Heart left ventricle (tissue), 16 donors: ENCODE measurements around the gene LYPD6B. TPM values are rescaled to one million over a fixed set of nuclear protein-coding genes. Genes with fewer than 3 reads are reported as not detected.
"Not testable (repeated sequence)": the region's sequence is repeated elsewhere in the genome, so short reads cannot be mapped to it uniquely, and the experiment has no call there.

ENCODE experiments used
- ATAC-seq, 4 donors: fragments of 200-7000 bp; cut with Tn5 transposase; one replicate each; pipeline ENCODE4 v1.9.1; 2020 to 2022; ENCODE audit warnings: moderate library complexity in 4 of 4, mild to moderate bottlenecking in 3 of 4, moderate number of reproducible peaks in 1 of 4
- DNase-seq, 5 donors: peaks; one replicate each; pipeline ENCODE4 v3.0.0-alpha.2; 2020
- H3K27ac ChIP-seq, 12 donors: fragments of 200-600 bp; sonication (generic) in 4 of 12; one replicate each; pipeline versions ENCODE4 v1.5.0 to v1.8.0; 2016 to 2022; ENCODE audit warnings: mild to moderate bottlenecking in 2 of 12
- H3K27me3 ChIP-seq, 9 donors: fragments of 200-600 bp; sonication (generic) in 2 of 9; one replicate each; pipeline versions ENCODE4 v1.5.1 to v1.8.0; 2016 to 2022; ENCODE audit warnings: mild to moderate bottlenecking in 3 of 9
- H3K36me3 ChIP-seq, 9 donors: fragments of 200-600 bp; sonication (generic) in 2 of 9; one replicate each; pipeline versions ENCODE4 v1.5.0 to v1.8.0; 2018 to 2022; ENCODE audit warnings: mild to moderate bottlenecking in 2 of 9
- H3K4me1 ChIP-seq, 12 donors: fragments of 200-600 bp; sonication (generic) in 4 of 12; one replicate each; pipeline versions ENCODE4 v1.5.0 to v1.8.0; 2016 to 2022; ENCODE audit warnings: mild to moderate bottlenecking in 3 of 12
- H3K4me3 ChIP-seq, 12 donors: fragments of 200-600 bp; sonication (generic) in 4 of 12; one replicate each; pipeline versions ENCODE4 v1.5.0 to v1.8.0; 2017 to 2022; ENCODE audit warnings: mild to moderate bottlenecking in 9 of 12, moderate library complexity in 4 of 12
- H3K9me3 ChIP-seq, 12 donors: fragments of 200-600 bp; sonication (generic) in 4 of 12; one replicate each; pipeline versions ENCODE4 v1.5.0 to v1.8.0; 2016 to 2022; ENCODE audit warnings: mild to moderate bottlenecking in 1 of 12
- CTCF ChIP-seq, 12 donors: fragments of 200-600 bp; sonication (generic) in 4 of 12; IDR thresholded peaks; one replicate each; pipeline versions ENCODE4 v1.5.0 to v1.8.0; 2018 to 2022; ENCODE audit warnings: antibody characterized with exemption in 12 of 12, mild to moderate bottlenecking in 5 of 12
- POLR2A ChIP-seq, 2 donors: fragments of 450-650 bp; IDR thresholded peaks; one replicate each; pipeline ENCODE4 v1.6.1; 2017; ENCODE audit warnings: antibody characterized with exemption in 2 of 2, mild to moderate bottlenecking in 2 of 2, moderate library complexity in 2 of 2
- WGBS, 4 donors: extraction: QIAGEN DNeasy Blood & Tissue Kit in 2 of 4; methylation state at CpG; one replicate each; pipeline versions ENCODE4 v1.1.5 to v1.1.7; 2013 to 2018; 5-methylcytosine and 5-hydroxymethylcytosine counted together
- intact Hi-C, 10 donors: fragments of 100-400 bp; cut with DNase I; formaldehyde crosslinking; loops; one replicate each; pipeline versions ENCODE4 v1.11.1 to v1.14.2; 2022
- polyA plus RNA-seq, 2 donors: library from polyadenylated mRNA; stranded (reverse); fragments of 200-250 nt; gene quantifications; one replicate each; pipeline ENCODE4 v1.2.3, GENCODE V29; 2013
- total RNA-seq, 9 donors: library from RNA; depleted of rRNA in 2 of 9; stranded (reverse); fragments of >200 nt in 2 of 9; fragmentation: NEBNext Ultra II Directional in 3 of 9; extraction: Animal tissue kit (Norgen Biotek cat#: 25700) in 3 of 9; gene quantifications; one replicate each; pipeline versions ENCODE4 v1.1.0 to v1.2.4, GENCODE V29; 2016 to 2023
- donor health status: ischemic (EF 13 %, LVEDD 7.1; RV severe dilation, severe dysfunction).
- donor health status: healthy with polysubstance abuse.
- donor health status: DM: no; HTN: yes; CAD: no.
- donor health status: DM: no; HTN: no; CAD: no.
- donor health status: ischemic (EF 25% LVEDD 6.9; RV normal size, moderate dysfunction).
- donor health status: ischemic (EF 25% LVEDD 5.7; RV mildly dilated, moderate dysfunction).
- donor health status: healthy.
- donor health status: DM: yes; HTN: yes; CAD: no.
- donor health status: ischemic (EF 35%, LVEDD 5.7; RV mildly dilated, moderate dysfunction).
- donor health status: nonischemic (EF 11% LVEDD 7.7; RV severe dilation, severe dysfunction).
- donor health status: DM: yes; HTN: yes; CAD: no.
- donor health status: PGD.
- donor health status: ischemic (EF 29% LVEDD 5.4; RV normal size, mild dysfunction).
- donor health status: nonischemic (EF 23%, LVEDD 6.1; RV moderate dilation, normal function).

Gene LYPD6B
- total and polyA plus RNA-seq, 11 donors, result not detected

- 53 to 62% (median 56%) methylated on average over 3 of the region's 3 CpGs for WGBS, 4 donors
- DNase-seq, result no peak
- TF ChIP-seq CTCF (IDR thresholded peaks at IDR 0.05), result no peak
- TF ChIP-seq POLR2A (IDR thresholded peaks at IDR 0.05), result no peak
- intact Hi-C loops, result no loop called here
- H3K36me3 ChIP-seq, result no peaks in the 10 kb centered on the region
- no peaks in the 10 kb centered on the region for H3K27me3 ChIP-seq
- peaks cover 0 to under 1% (median 0%) of the 10 kb centered on the region in 12 donors for H3K9me3 ChIP-seq
- H3K27ac ChIP-seq, result no peak overlapping the region
- no peak for ATAC-seq
- H3K4me3 ChIP-seq, result no peak overlapping the region
- H3K4me1 ChIP-seq, result no peaks in the 10 kb centered on the region
These were observed 207.7 kb downstream of the LYPD6B start for GRCh38 chr2:149246186-149246585.

DNA sequence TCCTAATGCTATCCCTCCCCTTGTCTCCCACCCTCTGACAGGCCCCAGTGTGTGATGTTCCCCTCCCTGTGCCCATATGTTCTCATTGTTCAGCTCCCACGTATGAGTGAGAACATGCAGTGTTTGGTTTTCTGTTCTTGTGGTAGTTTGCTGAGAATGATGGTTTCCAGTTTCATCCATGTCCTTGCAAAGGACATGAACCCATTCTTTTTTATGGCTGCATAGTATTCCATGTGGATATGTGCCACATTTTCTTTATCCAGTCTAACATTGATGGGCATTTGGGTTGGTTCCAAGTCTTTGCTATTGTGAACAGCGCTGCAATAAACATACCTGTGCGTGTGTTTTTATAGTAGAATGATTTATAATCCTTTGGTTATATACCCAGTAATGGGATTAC, 212.9 kb downstream of the LYPD6B start:
- WGBS, 4 donors, result 81 to 96% (median 94%) methylated on average over 3 of the region's 3 CpGs
- intact Hi-C loops, H3K27ac ChIP-seq, H3K4me3 ChIP-seq, ATAC-seq, H3K4me1 ChIP-seq, DNase-seq, H3K27me3 ChIP-seq, H3K36me3 ChIP-seq: not testable (repeated sequence)
- H3K9me3 ChIP-seq, result peaks cover 0 to 23% (median 3%) of the 10 kb centered on the region in 12 donors

- H3K9me3 ChIP-seq, result peaks cover 0 to 24% (median 3%) of the 10 kb centered on the region in 12 donors
- H3K27ac ChIP-seq, ATAC-seq, H3K27me3 ChIP-seq, DNase-seq, H3K4me1 ChIP-seq, H3K36me3 ChIP-seq, H3K4me3 ChIP-seq, intact Hi-C loops: not testable (repeated sequence)
- 65 to 73% (median 66%) methylated on average over 3 of the region's 3 CpGs for WGBS, 4 donors
These were observed 218.4 kb downstream of the LYPD6B start for GRCh38 chr2:149256877-149257276.

GRCh38 chr2:149258531-149258930, 220.0 kb downstream of the LYPD6B start:
- Histone ChIP-seq H3K36me3 (no peaks in the 10 kb centered on the region), H3K4me1 (no peaks in the 10 kb centered on the region), H3K4me3 (no peak overlapping the region), H3K27ac (no peak overlapping the region), H3K9me3 (peaks cover 0 to 24% (median 3%) of the 10 kb centered on the region in 12 donors), H3K27me3 (peaks cover 0 to 5% (median 0%) of the 10 kb centered on the region in 9 donors)
- TF ChIP-seq CTCF (IDR thresholded peaks at IDR 0.05), result no peak
- no peak for TF ChIP-seq POLR2A (IDR thresholded peaks at IDR 0.05)
- ATAC-seq (no peak), DNase-seq (no peak)
- intact Hi-C loops, result no loop called here

GRCh38 chr2:149259136-149259535, 220.6 kb downstream of the LYPD6B start:
- Histone ChIP-seq H3K4me3 (no peak overlapping the region), H3K27ac (no peak overlapping the region), H3K27me3 (peaks cover 0 to 5% (median 0%) of the 10 kb centered on the region in 9 donors), H3K36me3 (no peaks in the 10 kb centered on the region), H3K4me1 (no peaks in the 10 kb centered on the region), H3K9me3 (peaks cover 0 to 18% (median 0%) of the 10 kb centered on the region in 12 donors)
- intact Hi-C loops, result no loop called here
- 85 to 93% (median 90%) methylated on average over 4 of the region's 4 CpGs for WGBS, 4 donors
- ATAC-seq, result no peak
- DNase-seq, result no peak
- TF ChIP-seq CTCF (IDR thresholded peaks at IDR 0.05), result no peak
- no peak for TF ChIP-seq POLR2A (IDR thresholded peaks at IDR 0.05)
